ENCODE measurements around the gene EDN2.

DNA sequence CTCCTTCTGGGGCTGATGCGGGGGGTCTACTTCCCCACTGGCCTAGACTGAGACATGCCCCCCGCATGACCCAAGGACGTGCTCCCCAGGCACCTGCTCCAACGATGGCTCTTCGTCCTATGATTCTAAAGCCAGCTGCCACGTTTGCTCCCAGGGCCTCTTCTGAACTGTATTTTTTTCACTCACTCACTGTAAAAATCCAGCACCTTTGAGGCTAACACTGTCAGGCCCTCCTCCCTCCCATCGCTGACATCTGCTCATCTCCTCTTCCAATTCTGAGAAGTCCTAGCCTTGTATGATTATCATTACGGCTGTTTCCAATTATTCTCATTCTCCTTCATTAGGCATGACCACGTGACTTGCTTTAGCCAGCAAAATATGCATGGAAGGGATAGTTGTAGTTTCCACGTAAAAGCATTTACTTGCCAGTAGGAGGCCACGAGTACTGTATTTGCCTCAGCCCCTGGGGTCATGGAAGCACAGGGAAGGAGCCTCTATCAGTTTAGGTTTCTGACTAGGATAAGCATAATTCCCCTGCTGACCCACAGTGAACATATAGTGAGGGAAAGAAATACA, 19.1 kb upstream of the EDN2 start:
- TF ChIP-seq, protein P1, sequence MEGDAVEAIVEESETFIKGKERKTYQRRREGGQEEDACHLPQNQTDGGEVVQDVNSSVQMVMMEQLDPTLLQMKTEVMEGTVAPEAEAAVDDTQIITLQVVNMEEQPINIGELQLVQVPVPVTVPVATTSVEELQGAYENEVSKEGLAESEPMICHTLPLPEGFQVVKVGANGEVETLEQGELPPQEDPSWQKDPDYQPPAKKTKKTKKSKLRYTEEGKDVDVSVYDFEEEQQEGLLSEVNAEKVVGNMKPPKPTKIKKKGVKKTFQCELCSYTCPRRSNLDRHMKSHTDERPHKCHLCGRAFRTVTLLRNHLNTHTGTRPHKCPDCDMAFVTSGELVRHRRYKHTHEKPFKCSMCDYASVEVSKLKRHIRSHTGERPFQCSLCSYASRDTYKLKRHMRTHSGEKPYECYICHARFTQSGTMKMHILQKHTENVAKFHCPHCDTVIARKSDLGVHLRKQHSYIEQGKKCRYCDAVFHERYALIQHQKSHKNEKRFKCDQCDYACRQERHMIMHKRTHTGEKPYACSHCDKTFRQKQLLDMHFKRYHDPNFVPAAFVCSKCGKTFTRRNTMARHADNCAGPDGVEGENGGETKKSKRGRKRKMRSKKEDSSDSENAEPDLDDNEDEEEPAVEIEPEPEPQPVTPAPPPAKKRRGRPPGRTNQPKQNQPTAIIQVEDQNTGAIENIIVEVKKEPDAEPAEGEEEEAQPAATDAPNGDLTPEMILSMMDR (IDR thresholded peaks at IDR 0.05; ENCODE audit: insufficient read depth, low read length): no peak
- TF ChIP-seq, protein P2, sequence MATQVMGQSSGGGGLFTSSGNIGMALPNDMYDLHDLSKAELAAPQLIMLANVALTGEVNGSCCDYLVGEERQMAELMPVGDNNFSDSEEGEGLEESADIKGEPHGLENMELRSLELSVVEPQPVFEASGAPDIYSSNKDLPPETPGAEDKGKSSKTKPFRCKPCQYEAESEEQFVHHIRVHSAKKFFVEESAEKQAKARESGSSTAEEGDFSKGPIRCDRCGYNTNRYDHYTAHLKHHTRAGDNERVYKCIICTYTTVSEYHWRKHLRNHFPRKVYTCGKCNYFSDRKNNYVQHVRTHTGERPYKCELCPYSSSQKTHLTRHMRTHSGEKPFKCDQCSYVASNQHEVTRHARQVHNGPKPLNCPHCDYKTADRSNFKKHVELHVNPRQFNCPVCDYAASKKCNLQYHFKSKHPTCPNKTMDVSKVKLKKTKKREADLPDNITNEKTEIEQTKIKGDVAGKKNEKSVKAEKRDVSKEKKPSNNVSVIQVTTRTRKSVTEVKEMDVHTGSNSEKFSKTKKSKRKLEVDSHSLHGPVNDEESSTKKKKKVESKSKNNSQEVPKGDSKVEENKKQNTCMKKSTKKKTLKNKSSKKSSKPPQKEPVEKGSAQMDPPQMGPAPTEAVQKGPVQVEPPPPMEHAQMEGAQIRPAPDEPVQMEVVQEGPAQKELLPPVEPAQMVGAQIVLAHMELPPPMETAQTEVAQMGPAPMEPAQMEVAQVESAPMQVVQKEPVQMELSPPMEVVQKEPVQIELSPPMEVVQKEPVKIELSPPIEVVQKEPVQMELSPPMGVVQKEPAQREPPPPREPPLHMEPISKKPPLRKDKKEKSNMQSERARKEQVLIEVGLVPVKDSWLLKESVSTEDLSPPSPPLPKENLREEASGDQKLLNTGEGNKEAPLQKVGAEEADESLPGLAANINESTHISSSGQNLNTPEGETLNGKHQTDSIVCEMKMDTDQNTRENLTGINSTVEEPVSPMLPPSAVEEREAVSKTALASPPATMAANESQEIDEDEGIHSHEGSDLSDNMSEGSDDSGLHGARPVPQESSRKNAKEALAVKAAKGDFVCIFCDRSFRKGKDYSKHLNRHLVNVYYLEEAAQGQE (IDR thresholded peaks at IDR 0.05; ENCODE audit: insufficient replicate concordance, low read depth): no peak

All from HL-60 (cell line).